HEK293 (cell line): ENCODE results near the gene SERPINA6.
A peak's percentile ranks its signal among the peaks of the same experiment; 100 is the strongest.

Experiments used
- CTCF ChIA-PET: fragments of 350-600 bp; formaldehyde crosslinking; extraction: SDS; loops from one replicate; lab custom pipeline; 2021; ENCODE audit warnings: antibody characterized with exemption; lab: Yijun Ruan, JAX
- POLR2A ChIA-PET: fragments of 300-600 bp; formaldehyde crosslinking; extraction: SDS; loops from one replicate; lab custom pipeline; 2020; ENCODE audit warnings: antibody characterized with exemption, inconsistent platforms; lab: Yijun Ruan, JAX
- H3K27ac ChIP-seq: fragments of 200-500 bp; sonication (Bioruptor generic); 2 replicates; pipeline ENCODE4 v1.5.1; 2014; ENCODE audit warnings: low read depth, low read length, control low read depth, inconsistent platforms; ENCODE audit errors: extremely low read depth
- H3K36me3 ChIP-seq, 2 experiments: fragments of 200-500 bp in 1 of 2; sonication (Bioruptor generic) in 1 of 2; 1 replicate in 1 of 2; 2 replicates in 1 of 2; pipeline ENCODE4 v1.5.1; 2014 to 2017; ENCODE audit warnings: inconsistent platforms in 2 of 2, low read length in 2 of 2; ENCODE audit not compliant: control insufficient read depth in 2 of 2, insufficient read depth in 1 of 2
- H3K4me1 ChIP-seq: fragments of 200-500 bp; sonication (Bioruptor generic); 2 replicates; pipeline ENCODE4 v1.5.1; 2014; ENCODE audit warnings: mild to moderate bottlenecking, low read length, inconsistent platforms; ENCODE audit not compliant: control insufficient read depth, insufficient read depth
- H3K4me3 ChIP-seq: 2 replicates; pipeline ENCODE4 v1.5.1; 2011; ENCODE audit warnings: low read depth, mild to moderate bottlenecking, control low read depth, low read length, moderate library complexity
- H3K9me3 ChIP-seq: fragments of 200-500 bp; sonication (Bioruptor generic); 2 replicates; pipeline ENCODE4 v1.5.1; 2014; ENCODE audit warnings: low read depth, low read length, inconsistent platforms; ENCODE audit not compliant: control insufficient read depth, insufficient read depth
- BCL11B ChIP-seq: fragments of 450-650 bp; formaldehyde crosslinking; IDR thresholded peaks from 2 replicates; pipeline ENCODE4 v1.5.1; 2016; ENCODE audit warnings: low read depth, missing biosample characterization, missing genetic modification characterization
- FEZF1 ChIP-seq: fragments of 450-650 bp; formaldehyde crosslinking; IDR thresholded peaks from 2 replicates; pipeline ENCODE4 v1.5.1; 2016; ENCODE audit warnings: missing biosample characterization, missing genetic modification characterization
- SETDB1 ChIP-seq: IDR thresholded peaks from one replicate; pipeline ENCODE4 v1.6.1; 2017; ENCODE audit warnings: mild to moderate bottlenecking, low read length, moderate library complexity, mixed read lengths; ENCODE audit not compliant: insufficient read length
- SP7 ChIP-seq: fragments of 450-650 bp; formaldehyde crosslinking; IDR thresholded peaks from 2 replicates; pipeline ENCODE4 v1.5.1; 2016; ENCODE audit warnings: missing biosample characterization, missing genetic modification characterization
- TCF7L2 ChIP-seq: IDR thresholded peaks from 2 replicates; pipeline ENCODE4 v1.6.1; 2011; ENCODE audit warnings: low read depth, mild to moderate bottlenecking, inconsistent platforms, low read length, moderate library complexity, borderline replicate concordance
- ZBTB21 ChIP-seq: fragments of 450-650 bp; formaldehyde crosslinking; IDR thresholded peaks from 2 replicates; pipeline ENCODE4 v1.5.1; 2017; ENCODE audit warnings: missing biosample characterization, missing genetic modification characterization
- ZFP37 ChIP-seq: fragments of 450-650 bp; formaldehyde crosslinking; IDR thresholded peaks from 2 replicates; pipeline ENCODE4 v1.5.1; 2016; ENCODE audit warnings: missing biosample characterization, missing genetic modification characterization
- ZFP41 ChIP-seq: fragments of 450-650 bp; formaldehyde crosslinking; IDR thresholded peaks from 2 replicates; pipeline ENCODE4 v1.5.1; 2016; ENCODE audit warnings: missing biosample characterization, missing genetic modification characterization, borderline replicate concordance
- ZNF133 ChIP-seq: fragments of 450-650 bp; formaldehyde crosslinking; IDR thresholded peaks from 2 replicates; pipeline ENCODE4 v1.5.1; 2016; ENCODE audit warnings: missing biosample characterization, missing genetic modification characterization
- ZNF140 ChIP-seq: fragments of 450-650 bp; formaldehyde crosslinking; IDR thresholded peaks from 2 replicates; pipeline ENCODE4 v1.5.1; 2016; ENCODE audit warnings: missing biosample characterization, missing genetic modification characterization
- ZNF155 ChIP-seq: fragments of 450-650 bp; formaldehyde crosslinking; IDR thresholded peaks from 2 replicates; pipeline ENCODE4 v1.5.1; 2016; ENCODE audit warnings: missing biosample characterization, missing genetic modification characterization
- ZNF274 ChIP-seq, 2 experiments: fragments of 200-500 bp in 1 of 2; fragments of 450-650 bp in 1 of 2; sonication (Bioruptor generic) in 1 of 2; formaldehyde crosslinking in 1 of 2; IDR thresholded peaks; 2 replicates each; pipeline versions ENCODE4 v1.5.1 to v1.6.1; 2014 to 2016; ENCODE audit warnings: borderline replicate concordance in 1 of 2, inconsistent platforms in 1 of 2, low read length in 1 of 2, missing biosample characterization in 1 of 2, missing genetic modification characterization in 1 of 2
- ZNF350 ChIP-seq: fragments of 450-650 bp; formaldehyde crosslinking; IDR thresholded peaks from 2 replicates; pipeline ENCODE4 v1.5.0; 2017; ENCODE audit warnings: missing biosample characterization, mild to moderate bottlenecking, missing genetic modification characterization
- ZNF416 ChIP-seq: fragments of 450-650 bp; formaldehyde crosslinking; IDR thresholded peaks from 2 replicates; pipeline ENCODE4 v1.5.1; 2016; ENCODE audit warnings: missing biosample characterization, missing genetic modification characterization
- ZNF510 ChIP-seq: fragments of 450-650 bp; formaldehyde crosslinking; IDR thresholded peaks from 2 replicates; pipeline ENCODE4 v1.5.1; 2018; ENCODE audit warnings: mild to moderate bottlenecking, missing genetic modification characterization, missing biosample characterization; ENCODE audit not compliant: insufficient replicate concordance
- ZNF585B ChIP-seq: fragments of 450-650 bp; formaldehyde crosslinking; IDR thresholded peaks from 2 replicates; pipeline ENCODE4 v1.5.1; 2016; ENCODE audit warnings: missing biosample characterization, missing genetic modification characterization
- ZNF629 ChIP-seq: fragments of 450-650 bp; formaldehyde crosslinking; IDR thresholded peaks from 2 replicates; pipeline ENCODE4 v1.5.1; 2017; ENCODE audit warnings: missing biosample characterization, missing genetic modification characterization
- ZNF664 ChIP-seq: fragments of 450-650 bp; formaldehyde crosslinking; IDR thresholded peaks from 2 replicates; pipeline ENCODE4 v1.5.1; 2016; ENCODE audit warnings: missing biosample characterization, missing genetic modification characterization
- ZNF768 ChIP-seq: fragments of 450-650 bp; formaldehyde crosslinking; IDR thresholded peaks from 2 replicates; pipeline ENCODE4 v1.5.1; 2018; ENCODE audit warnings: missing biosample characterization, mild to moderate bottlenecking, missing genetic modification characterization
- ZSCAN16 ChIP-seq: fragments of 450-650 bp; formaldehyde crosslinking; IDR thresholded peaks from 2 replicates; pipeline ENCODE4 v1.5.1; 2016; ENCODE audit warnings: missing biosample characterization, missing genetic modification characterization
- TF ChIP-seq, protein P1 (sequence below): fragments of 450-650 bp; formaldehyde crosslinking; IDR thresholded peaks from 2 replicates; pipeline ENCODE4 v1.5.1; 2016; ENCODE audit warnings: missing biosample characterization, missing genetic modification characterization
- TF ChIP-seq, protein P2 (sequence below): fragments of 450-650 bp; formaldehyde crosslinking; IDR thresholded peaks from 2 replicates; pipeline ENCODE4; 2016; ENCODE audit warnings: missing biosample characterization, missing genetic modification characterization
- TF ChIP-seq, protein P3 (sequence below): fragments of 450-650 bp; formaldehyde crosslinking; IDR thresholded peaks from 2 replicates; pipeline ENCODE4 v1.5.1; 2016; ENCODE audit warnings: missing biosample characterization, missing genetic modification characterization, low read depth
- TF ChIP-seq, protein P4 (sequence below): fragments of 450-650 bp; formaldehyde crosslinking; IDR thresholded peaks from 2 replicates; pipeline ENCODE4 v1.5.1; 2016; ENCODE audit warnings: missing biosample characterization, missing genetic modification characterization, borderline replicate concordance
- TF ChIP-seq, protein P5 (sequence below): fragments of 450-650 bp; formaldehyde crosslinking; IDR thresholded peaks from 2 replicates; pipeline ENCODE4 v1.5.1; 2016; ENCODE audit warnings: missing biosample characterization, missing genetic modification characterization, borderline replicate concordance
- TF ChIP-seq, protein P6 (sequence below): fragments of 450-650 bp; formaldehyde crosslinking; IDR thresholded peaks from 2 replicates; pipeline ENCODE4 v1.5.1; 2016; ENCODE audit warnings: missing biosample characterization, missing genetic modification characterization

Gene SERPINA6

DNA sequence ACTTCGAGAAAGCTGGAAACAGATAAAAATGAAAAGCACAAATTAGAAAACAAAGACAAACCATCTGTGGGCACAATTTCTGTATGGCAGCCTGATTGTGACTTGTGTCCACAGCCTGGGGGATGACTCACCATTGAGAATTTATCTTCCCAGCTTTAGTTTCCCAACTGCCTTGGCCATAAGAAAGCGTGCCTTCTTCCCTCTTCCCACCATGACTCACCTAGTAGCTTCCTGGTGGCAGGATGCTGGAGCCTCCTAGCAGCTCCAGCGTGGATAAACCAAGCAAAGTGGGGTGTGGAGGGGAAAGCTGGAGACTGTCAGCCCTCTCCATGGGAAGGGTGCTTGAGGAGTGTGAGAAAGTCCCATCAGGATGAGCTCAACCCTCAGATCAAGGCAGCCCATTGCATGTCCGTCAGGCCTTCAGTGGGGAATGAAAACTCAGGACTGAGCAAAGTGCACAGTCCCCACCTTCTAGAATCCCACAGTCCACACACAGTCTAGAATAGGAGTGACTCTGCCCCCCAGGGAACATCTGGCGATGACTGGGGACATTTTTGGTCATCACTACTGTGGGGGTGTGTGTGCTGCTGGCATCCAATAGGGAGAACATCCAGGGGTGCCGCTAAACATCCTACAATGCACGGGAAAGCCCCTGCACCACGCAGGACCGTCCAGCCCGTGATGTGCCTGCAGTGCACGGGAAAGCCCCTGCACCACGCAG lies 22.4 kb upstream of the SERPINA6 start:
- POLR2A ChIA-PET: no interaction called here
- no peak overlapping the region for H3K27ac ChIP-seq
- no peaks in the 10 kb centered on the region for H3K9me3 ChIP-seq
- no peak overlapping the region for H3K4me3 ChIP-seq
- no peaks in the 10 kb centered on the region for H3K36me3 ChIP-seq
- CTCF ChIA-PET: no interaction called here
- no peaks in the 10 kb centered on the region for H3K4me1 ChIP-seq
- TF ChIP-seq ZFP41: no peak
- TF ChIP-seq, protein P1, sequence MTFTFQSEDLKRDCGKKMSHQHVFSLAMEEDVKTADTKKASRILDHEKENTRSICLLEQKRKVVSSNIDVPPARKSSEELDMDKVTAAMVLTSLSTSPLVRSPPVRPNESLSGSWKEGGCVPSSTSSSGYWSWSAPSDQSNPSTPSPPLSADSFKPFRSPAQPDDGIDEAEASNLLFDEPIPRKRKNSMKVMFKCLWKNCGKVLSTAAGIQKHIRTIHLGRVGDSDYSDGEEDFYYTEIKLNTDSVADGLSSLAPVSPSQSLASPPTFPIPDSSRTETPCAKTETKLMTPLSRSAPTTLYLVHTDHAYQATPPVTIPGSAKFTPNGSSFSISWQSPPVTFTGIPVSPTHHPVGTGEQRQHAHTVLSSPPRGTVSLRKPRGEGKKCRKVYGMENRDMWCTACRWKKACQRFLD: no peak
- no peak for TF ChIP-seq ZBTB21 (tag by site-specific recombination)
- no peak for TF ChIP-seq ZNF140 (tag by site-specific recombination)
- no peak for TF ChIP-seq ZNF350 (tag by site-specific recombination)
- TF ChIP-seq, protein P2, sequence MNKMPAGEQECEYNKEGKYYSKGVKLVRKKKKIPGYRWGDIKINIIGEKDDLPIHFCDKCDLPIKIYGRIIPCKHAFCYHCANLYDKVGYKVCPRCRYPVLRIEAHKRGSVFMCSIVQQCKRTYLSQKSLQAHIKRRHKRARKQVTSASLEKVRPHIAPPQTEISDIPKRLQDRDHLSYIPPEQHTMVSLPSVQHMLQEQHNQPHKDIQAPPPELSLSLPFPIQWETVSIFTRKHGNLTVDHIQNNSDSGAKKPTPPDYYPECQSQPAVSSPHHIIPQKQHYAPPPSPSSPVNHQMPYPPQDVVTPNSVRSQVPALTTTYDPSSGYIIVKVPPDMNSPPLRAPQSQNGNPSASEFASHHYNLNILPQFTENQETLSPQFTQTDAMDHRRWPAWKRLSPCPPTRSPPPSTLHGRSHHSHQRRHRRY: no peak
- TF ChIP-seq, protein P3, sequence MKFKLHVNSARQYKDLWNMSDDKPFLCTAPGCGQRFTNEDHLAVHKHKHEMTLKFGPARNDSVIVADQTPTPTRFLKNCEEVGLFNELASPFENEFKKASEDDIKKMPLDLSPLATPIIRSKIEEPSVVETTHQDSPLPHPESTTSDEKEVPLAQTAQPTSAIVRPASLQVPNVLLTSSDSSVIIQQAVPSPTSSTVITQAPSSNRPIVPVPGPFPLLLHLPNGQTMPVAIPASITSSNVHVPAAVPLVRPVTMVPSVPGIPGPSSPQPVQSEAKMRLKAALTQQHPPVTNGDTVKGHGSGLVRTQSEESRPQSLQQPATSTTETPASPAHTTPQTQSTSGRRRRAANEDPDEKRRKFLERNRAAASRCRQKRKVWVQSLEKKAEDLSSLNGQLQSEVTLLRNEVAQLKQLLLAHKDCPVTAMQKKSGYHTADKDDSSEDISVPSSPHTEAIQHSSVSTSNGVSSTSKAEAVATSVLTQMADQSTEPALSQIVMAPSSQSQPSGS (tag by site-specific recombination): no peak
- TF ChIP-seq, protein P4, sequence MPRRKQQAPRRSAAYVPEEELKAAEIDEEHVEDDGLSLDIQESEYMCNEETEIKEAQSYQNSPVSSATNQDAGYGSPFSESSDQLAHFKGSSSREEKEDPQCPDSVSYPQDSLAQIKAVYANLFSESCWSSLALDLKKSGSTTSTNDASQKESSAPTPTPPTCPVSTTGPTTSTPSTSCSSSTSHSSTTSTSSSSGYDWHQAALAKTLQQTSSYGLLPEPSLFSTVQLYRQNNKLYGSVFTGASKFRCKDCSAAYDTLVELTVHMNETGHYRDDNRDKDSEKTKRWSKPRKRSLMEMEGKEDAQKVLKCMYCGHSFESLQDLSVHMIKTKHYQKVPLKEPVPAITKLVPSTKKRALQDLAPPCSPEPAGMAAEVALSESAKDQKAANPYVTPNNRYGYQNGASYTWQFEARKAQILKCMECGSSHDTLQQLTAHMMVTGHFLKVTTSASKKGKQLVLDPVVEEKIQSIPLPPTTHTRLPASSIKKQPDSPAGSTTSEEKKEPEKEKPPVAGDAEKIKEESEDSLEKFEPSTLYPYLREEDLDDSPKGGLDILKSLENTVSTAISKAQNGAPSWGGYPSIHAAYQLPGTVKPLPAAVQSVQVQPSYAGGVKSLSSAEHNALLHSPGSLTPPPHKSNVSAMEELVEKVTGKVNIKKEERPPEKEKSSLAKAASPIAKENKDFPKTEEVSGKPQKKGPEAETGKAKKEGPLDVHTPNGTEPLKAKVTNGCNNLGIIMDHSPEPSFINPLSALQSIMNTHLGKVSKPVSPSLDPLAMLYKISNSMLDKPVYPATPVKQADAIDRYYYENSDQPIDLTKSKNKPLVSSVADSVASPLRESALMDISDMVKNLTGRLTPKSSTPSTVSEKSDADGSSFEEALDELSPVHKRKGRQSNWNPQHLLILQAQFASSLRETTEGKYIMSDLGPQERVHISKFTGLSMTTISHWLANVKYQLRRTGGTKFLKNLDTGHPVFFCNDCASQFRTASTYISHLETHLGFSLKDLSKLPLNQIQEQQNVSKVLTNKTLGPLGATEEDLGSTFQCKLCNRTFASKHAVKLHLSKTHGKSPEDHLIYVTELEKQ (tag by site-specific recombination): no peak
- TF ChIP-seq SP7 (tag by site-specific recombination): 0 out of 2 replicates have a peak, but pooled peaks have one; percentile 32
- no peak for TF ChIP-seq ZNF155 (tag by site-specific recombination)
- TF ChIP-seq ZSCAN16 (tag by site-specific recombination): no peak
- TF ChIP-seq SETDB1: no peak
- no peak for TF ChIP-seq ZNF585B
- TF ChIP-seq ZNF629 (tag by site-specific recombination): 0 out of 2 replicates have a peak, but pooled peaks have one; percentile 19
- TF ChIP-seq TCF7L2: no peak
- 0 out of 2 replicates have a peak, but pooled peaks have one; percentile 38 for TF ChIP-seq ZFP37 (tag by site-specific recombination)
- TF ChIP-seq, protein P5, sequence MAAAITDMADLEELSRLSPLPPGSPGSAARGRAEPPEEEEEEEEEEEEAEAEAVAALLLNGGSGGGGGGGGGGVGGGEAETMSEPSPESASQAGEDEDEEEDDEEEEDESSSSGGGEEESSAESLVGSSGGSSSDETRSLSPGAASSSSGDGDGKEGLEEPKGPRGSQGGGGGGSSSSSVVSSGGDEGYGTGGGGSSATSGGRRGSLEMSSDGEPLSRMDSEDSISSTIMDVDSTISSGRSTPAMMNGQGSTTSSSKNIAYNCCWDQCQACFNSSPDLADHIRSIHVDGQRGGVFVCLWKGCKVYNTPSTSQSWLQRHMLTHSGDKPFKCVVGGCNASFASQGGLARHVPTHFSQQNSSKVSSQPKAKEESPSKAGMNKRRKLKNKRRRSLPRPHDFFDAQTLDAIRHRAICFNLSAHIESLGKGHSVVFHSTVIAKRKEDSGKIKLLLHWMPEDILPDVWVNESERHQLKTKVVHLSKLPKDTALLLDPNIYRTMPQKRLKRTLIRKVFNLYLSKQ (tag by site-specific recombination): no peak
- TF ChIP-seq BCL11B (tag by site-specific recombination): no peak
- TF ChIP-seq ZNF664 (tag by site-specific recombination): no peak
- no peak for TF ChIP-seq ZNF416 (tag by site-specific recombination)
- TF ChIP-seq, protein P6, sequence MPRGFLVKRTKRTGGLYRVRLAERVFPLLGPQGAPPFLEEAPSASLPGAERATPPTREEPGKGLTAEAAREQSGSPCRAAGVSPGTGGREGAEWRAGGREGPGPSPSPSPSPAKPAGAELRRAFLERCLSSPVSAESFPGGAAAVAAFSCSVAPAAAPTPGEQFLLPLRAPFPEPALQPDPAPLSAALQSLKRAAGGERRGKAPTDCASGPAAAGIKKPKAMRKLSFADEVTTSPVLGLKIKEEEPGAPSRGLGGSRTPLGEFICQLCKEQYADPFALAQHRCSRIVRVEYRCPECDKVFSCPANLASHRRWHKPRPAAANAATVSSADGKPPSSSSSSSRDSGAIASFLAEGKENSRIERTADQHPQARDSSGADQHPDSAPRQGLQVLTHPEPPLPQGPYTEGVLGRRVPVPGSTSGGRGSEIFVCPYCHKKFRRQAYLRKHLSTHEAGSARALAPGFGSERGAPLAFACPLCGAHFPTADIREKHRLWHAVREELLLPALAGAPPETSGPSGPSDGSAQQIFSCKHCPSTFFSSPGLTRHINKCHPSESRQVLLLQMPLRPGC (tag by site-specific recombination): no peak
- no peak for TF ChIP-seq ZNF274 (IDR thresholded peaks at IDR 0.05; ENCODE audit: low read length)
- TF ChIP-seq ZNF274 (tag by site-specific recombination; IDR thresholded peaks at IDR 0.05; ENCODE audit: borderline replicate concordance): no peak
- TF ChIP-seq ZNF768: no peak
- TF ChIP-seq ZNF133 (tag by site-specific recombination): no peak
- TF ChIP-seq FEZF1: no peak
- no peak for TF ChIP-seq ZNF510 (tag by site-specific recombination)
